K562 (cell line): ENCODE data around the gene FUZ. TPM values are rescaled to one million over a fixed set of nuclear protein-coding genes. Genes with fewer than 3 reads are reported as not detected.

ENCODE experiments used
- FOXP1 ChIP-seq: sonication (generic); formaldehyde crosslinking; IDR thresholded peaks from 2 replicates; pipeline ENCODE4 v1.8.0; 2022; ENCODE audit warnings: mild to moderate bottlenecking, missing genetic modification reagents
- FUS ChIP-seq: fragments of 200-400 bp; formaldehyde crosslinking; optimal IDR thresholded peaks from 2 replicates; pipeline ENCODE3; 2017; ENCODE audit warnings: low read depth, low read length
- GABPB1 ChIP-seq: sonication (generic); formaldehyde crosslinking; IDR thresholded peaks from 2 replicates; pipeline ENCODE4 v1.8.0; 2022; ENCODE audit warnings: mild to moderate bottlenecking, missing genetic modification reagents
- MCM2 ChIP-seq: fragments of 450-650 bp; IDR thresholded peaks from 2 replicates; pipeline ENCODE4 v1.6.1; 2017; ENCODE audit warnings: low read depth, mild to moderate bottlenecking
- NFIX ChIP-seq: fragments of 250-450 bp; sonication (Bioruptor Pico); IDR thresholded peaks from 2 replicates; pipeline ENCODE4 v1.4.0; 2020; ENCODE audit warnings: low read depth, mild to moderate bottlenecking, moderate library complexity
- PRDM10 ChIP-seq: fragments of 450-650 bp; IDR thresholded peaks from 2 replicates; pipeline ENCODE4 v1.6.1; 2018; ENCODE audit not compliant: partially characterized antibody
- TBL1XR1 ChIP-seq, 2 experiments: IDR thresholded peaks; 2 replicates each; pipeline ENCODE4 v1.6.1; 2012; ENCODE audit warnings: improper control_type of control experiment in 2 of 2, low read length in 2 of 2, mild to moderate bottlenecking in 1 of 2
- ZNF165 ChIP-seq: fragments of 250-450 bp; sonication (Bioruptor Pico); IDR thresholded peaks from 2 replicates; pipeline ENCODE4 v1.4.0; 2020; ENCODE audit warnings: borderline replicate concordance
- polyA plus RNA-seq, 8 experiments: library from polyadenylated mRNA; depleted of rRNA in 4 of 8; stranded (reverse) in 5 of 8; unstranded in 3 of 8; fragments of >200 nt; fragmentation: Nextera tagmentation in 2 of 8; fragmentation: Illumina TruSeq in 1 of 8; extraction: Ambion mirVana in 2 of 8; extraction: Trizol in 1 of 8; gene quantifications; 2 replicates each; pipeline versions ENCODE4 v1.2.1 to v1.2.3, GENCODE V29; 2011 to 2014; ENCODE audit warnings: inconsistent platforms in 1 of 8, missing spikeins in 1 of 8
- total RNA-seq, 7 experiments: library from RNA; depleted of rRNA in 6 of 7; stranded (reverse); fragments of >200 nt in 6 of 7; fragmentation: Illumina TruSeq in 2 of 7; extraction: Trizol in 2 of 7; gene quantifications; 2 replicates each; pipeline versions ENCODE4 v1.2.1 to v1.2.3, GENCODE V29; 2011 to 2021; ENCODE audit warnings: low replicate concordance in 1 of 7
- TF ChIP-seq, protein P1 (sequence below): sonication (generic); formaldehyde crosslinking; IDR thresholded peaks from 2 replicates; pipeline ENCODE4 v1.9.0; 2022; ENCODE audit warnings: mild to moderate bottlenecking, missing genetic modification reagents

Gene FUZ
- total and polyA plus RNA-seq, 9 of the 15 experiments (the other 6 are each of a cell fraction or from before 2014, with no cell fraction given) = 0.17 to 7.6 (median 3.6) TPM; not detected in 1

DNA sequence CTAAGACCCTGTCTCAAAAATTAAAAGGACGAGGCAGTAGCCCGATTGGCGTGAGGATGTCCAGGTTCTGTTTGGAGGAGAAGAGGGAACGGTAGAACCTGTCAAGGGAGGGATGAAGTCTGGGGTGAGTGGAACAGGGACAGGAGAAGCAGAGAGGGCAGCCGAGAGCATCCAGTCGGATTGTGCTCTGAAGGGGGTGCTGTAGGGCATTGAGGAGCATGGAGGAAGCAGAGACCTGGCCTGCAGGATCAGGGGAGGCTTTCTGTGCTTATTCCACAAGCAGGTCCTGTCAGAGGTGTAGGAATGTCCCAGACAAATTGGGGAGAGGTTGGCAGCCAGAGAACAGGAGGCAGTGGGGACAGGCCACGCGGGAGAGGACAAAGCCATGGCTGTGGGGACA is 32.2 kb downstream of the FUZ start (continued):
- TF ChIP-seq TBL1XR1 (IDR thresholded peaks at IDR 0.05; ENCODE audit: low read length in 2 of 2) = no peak
- TF ChIP-seq NFIX (CRISPR knock-in tag) = no peak
- no peak for TF ChIP-seq FOXP1
- TF ChIP-seq, protein P1, sequence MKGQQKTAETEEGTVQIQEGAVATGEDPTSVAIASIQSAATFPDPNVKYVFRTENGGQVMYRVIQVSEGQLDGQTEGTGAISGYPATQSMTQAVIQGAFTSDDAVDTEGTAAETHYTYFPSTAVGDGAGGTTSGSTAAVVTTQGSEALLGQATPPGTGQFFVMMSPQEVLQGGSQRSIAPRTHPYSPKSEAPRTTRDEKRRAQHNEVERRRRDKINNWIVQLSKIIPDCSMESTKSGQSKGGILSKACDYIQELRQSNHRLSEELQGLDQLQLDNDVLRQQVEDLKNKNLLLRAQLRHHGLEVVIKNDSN = no peak
- no peak for TF ChIP-seq PRDM10
- TF ChIP-seq GABPB1 = no peak
- TF ChIP-seq FUS = no peak
- TF ChIP-seq ZNF165 (CRISPR knock-in tag) = no peak
- TF ChIP-seq MCM2 = no peak
